HEK293 (cell line): ENCODE measurements around the gene DRAP1.
A peak's percentile ranks its signal among the peaks of the same experiment; 100 is the strongest.

Experiments used
- CTCF ChIA-PET: fragments of 350-600 bp; formaldehyde crosslinking; extraction: SDS; loops from one replicate; lab custom pipeline; 2021; ENCODE audit warnings: antibody characterized with exemption; lab: Yijun Ruan, JAX
- POLR2A ChIA-PET: fragments of 300-600 bp; formaldehyde crosslinking; extraction: SDS; loops from one replicate; lab custom pipeline; 2020; ENCODE audit warnings: antibody characterized with exemption, inconsistent platforms; lab: Yijun Ruan, JAX
- H3K27ac ChIP-seq: fragments of 200-500 bp; sonication (Bioruptor generic); 2 replicates; pipeline ENCODE4 v1.5.1; 2014; ENCODE audit warnings: low read depth, low read length, control low read depth, inconsistent platforms; ENCODE audit errors: extremely low read depth
- H3K36me3 ChIP-seq, 2 experiments: fragments of 200-500 bp in 1 of 2; sonication (Bioruptor generic) in 1 of 2; 1 replicate in 1 of 2; 2 replicates in 1 of 2; pipeline ENCODE4 v1.5.1; 2014 to 2017; ENCODE audit warnings: inconsistent platforms in 2 of 2, low read length in 2 of 2; ENCODE audit not compliant: control insufficient read depth in 2 of 2, insufficient read depth in 1 of 2
- H3K4me1 ChIP-seq: fragments of 200-500 bp; sonication (Bioruptor generic); 2 replicates; pipeline ENCODE4 v1.5.1; 2014; ENCODE audit warnings: mild to moderate bottlenecking, low read length, inconsistent platforms; ENCODE audit not compliant: control insufficient read depth, insufficient read depth
- H3K4me3 ChIP-seq: 2 replicates; pipeline ENCODE4 v1.5.1; 2011; ENCODE audit warnings: low read depth, mild to moderate bottlenecking, control low read depth, low read length, moderate library complexity
- H3K9me3 ChIP-seq: fragments of 200-500 bp; sonication (Bioruptor generic); 2 replicates; pipeline ENCODE4 v1.5.1; 2014; ENCODE audit warnings: low read depth, low read length, inconsistent platforms; ENCODE audit not compliant: control insufficient read depth, insufficient read depth
- GLIS2 ChIP-seq: fragments of 450-650 bp; formaldehyde crosslinking; IDR thresholded peaks from 2 replicates; pipeline ENCODE4 v1.5.1; 2016; ENCODE audit warnings: missing biosample characterization, missing genetic modification characterization
- HOXC10 ChIP-seq: sonication (generic); formaldehyde crosslinking; IDR thresholded peaks from 2 replicates; pipeline ENCODE4 v1.8.1; 2023; ENCODE audit warnings: mild to moderate bottlenecking, missing genetic modification reagents
- KLF8 ChIP-seq: fragments of 450-650 bp; formaldehyde crosslinking; IDR thresholded peaks from 2 replicates; pipeline ENCODE4 v1.5.1; 2016; ENCODE audit warnings: missing biosample characterization, missing genetic modification characterization
- KLF9 ChIP-seq: fragments of 450-650 bp; formaldehyde crosslinking; IDR thresholded peaks from 2 replicates; pipeline ENCODE4 v1.5.1; 2016; ENCODE audit warnings: missing biosample characterization, missing genetic modification characterization, low read depth
- MEIS1 ChIP-seq: sonication (generic); formaldehyde crosslinking; IDR thresholded peaks from 2 replicates; pipeline ENCODE4 v1.8.1; 2022; ENCODE audit warnings: missing genetic modification reagents, mild to moderate bottlenecking, borderline replicate concordance
- MZF1 ChIP-seq: fragments of 450-650 bp; formaldehyde crosslinking; IDR thresholded peaks from 2 replicates; pipeline ENCODE4 v1.5.1; 2017; ENCODE audit warnings: missing biosample characterization, missing genetic modification characterization, borderline replicate concordance
- SETDB1 ChIP-seq: IDR thresholded peaks from one replicate; pipeline ENCODE4 v1.6.1; 2017; ENCODE audit warnings: mild to moderate bottlenecking, low read length, moderate library complexity, mixed read lengths; ENCODE audit not compliant: insufficient read length
- WT1 ChIP-seq: fragments of 450-650 bp; formaldehyde crosslinking; IDR thresholded peaks from 2 replicates; pipeline ENCODE4 v1.5.1; 2016; ENCODE audit warnings: missing biosample characterization, missing genetic modification characterization
- ZBTB17 ChIP-seq: fragments of 450-650 bp; formaldehyde crosslinking; IDR thresholded peaks from 2 replicates; pipeline ENCODE4 v1.5.1; 2016; ENCODE audit warnings: missing biosample characterization, missing genetic modification characterization
- ZBTB48 ChIP-seq: fragments of 450-650 bp; formaldehyde crosslinking; IDR thresholded peaks from 2 replicates; pipeline ENCODE4 v1.5.1; 2016; ENCODE audit warnings: missing biosample characterization, missing genetic modification characterization
- ZBTB7A ChIP-seq: fragments of 450-650 bp; formaldehyde crosslinking; IDR thresholded peaks from 2 replicates; pipeline ENCODE4 v1.5.1; 2016; ENCODE audit warnings: low read depth, missing biosample characterization, missing genetic modification characterization
- ZFP37 ChIP-seq: fragments of 450-650 bp; formaldehyde crosslinking; IDR thresholded peaks from 2 replicates; pipeline ENCODE4 v1.5.1; 2016; ENCODE audit warnings: missing biosample characterization, missing genetic modification characterization
- ZNF169 ChIP-seq: fragments of 450-650 bp; formaldehyde crosslinking; IDR thresholded peaks from 2 replicates; pipeline ENCODE4 v1.5.1; 2016; ENCODE audit warnings: missing biosample characterization, missing genetic modification characterization
- ZNF211 ChIP-seq: fragments of 450-650 bp; formaldehyde crosslinking; IDR thresholded peaks from 2 replicates; pipeline ENCODE4 v1.5.1; 2016; ENCODE audit warnings: low read depth, missing biosample characterization, missing genetic modification characterization
- ZNF214 ChIP-seq: fragments of 450-650 bp; formaldehyde crosslinking; IDR thresholded peaks from 2 replicates; pipeline ENCODE4 v1.5.1; 2017; ENCODE audit warnings: missing biosample characterization, mild to moderate bottlenecking, missing genetic modification characterization, borderline replicate concordance
- ZNF354C ChIP-seq: fragments of 450-650 bp; formaldehyde crosslinking; IDR thresholded peaks from 2 replicates; pipeline ENCODE4 v1.5.1; 2016; ENCODE audit warnings: missing biosample characterization, missing genetic modification characterization, low read depth, borderline replicate concordance
- ZNF514 ChIP-seq: fragments of 450-650 bp; formaldehyde crosslinking; IDR thresholded peaks from 2 replicates; pipeline ENCODE4 v1.5.1; 2016; ENCODE audit warnings: missing biosample characterization, missing genetic modification characterization
- ZNF558 ChIP-seq: fragments of 450-650 bp; formaldehyde crosslinking; IDR thresholded peaks from 2 replicates; pipeline ENCODE4 v1.5.1; 2016; ENCODE audit warnings: missing biosample characterization, missing genetic modification characterization
- ZNF585B ChIP-seq: fragments of 450-650 bp; formaldehyde crosslinking; IDR thresholded peaks from 2 replicates; pipeline ENCODE4 v1.5.1; 2016; ENCODE audit warnings: missing biosample characterization, missing genetic modification characterization
- ZNF768 ChIP-seq: fragments of 450-650 bp; formaldehyde crosslinking; IDR thresholded peaks from 2 replicates; pipeline ENCODE4 v1.5.1; 2018; ENCODE audit warnings: missing biosample characterization, mild to moderate bottlenecking, missing genetic modification characterization
- ZNF777 ChIP-seq: fragments of 450-650 bp; formaldehyde crosslinking; IDR thresholded peaks from 2 replicates; pipeline ENCODE4 v1.5.1; 2017; ENCODE audit warnings: missing biosample characterization, missing genetic modification characterization, borderline replicate concordance
- ZNF792 ChIP-seq: fragments of 450-650 bp; formaldehyde crosslinking; IDR thresholded peaks from 2 replicates; pipeline ENCODE4 v1.5.1; 2016; ENCODE audit warnings: missing biosample characterization, missing genetic modification characterization
- ZSCAN16 ChIP-seq: fragments of 450-650 bp; formaldehyde crosslinking; IDR thresholded peaks from 2 replicates; pipeline ENCODE4 v1.5.1; 2016; ENCODE audit warnings: missing biosample characterization, missing genetic modification characterization
- TF ChIP-seq, protein P1 (sequence below): fragments of 450-650 bp; formaldehyde crosslinking; optimal IDR thresholded peaks from 2 replicates; pipeline ENCODE3; 2016; ENCODE audit warnings: missing biosample characterization, mild to moderate bottlenecking, missing genetic modification characterization
- TF ChIP-seq, protein P2 (sequence below): fragments of 450-650 bp; formaldehyde crosslinking; IDR thresholded peaks from 2 replicates; pipeline ENCODE4 v1.5.1; 2017; ENCODE audit warnings: missing biosample characterization, missing genetic modification characterization
- TF ChIP-seq, protein P3 (sequence below): fragments of 450-650 bp; formaldehyde crosslinking; IDR thresholded peaks from 2 replicates; pipeline ENCODE4 v1.5.1; 2016; ENCODE audit warnings: missing biosample characterization, missing genetic modification characterization
- TF ChIP-seq, protein P4 (sequence below): fragments of 450-650 bp; formaldehyde crosslinking; IDR thresholded peaks from 2 replicates; pipeline ENCODE4 v1.5.1; 2016; ENCODE audit warnings: missing biosample characterization, missing genetic modification characterization

Gene DRAP1

DNA sequence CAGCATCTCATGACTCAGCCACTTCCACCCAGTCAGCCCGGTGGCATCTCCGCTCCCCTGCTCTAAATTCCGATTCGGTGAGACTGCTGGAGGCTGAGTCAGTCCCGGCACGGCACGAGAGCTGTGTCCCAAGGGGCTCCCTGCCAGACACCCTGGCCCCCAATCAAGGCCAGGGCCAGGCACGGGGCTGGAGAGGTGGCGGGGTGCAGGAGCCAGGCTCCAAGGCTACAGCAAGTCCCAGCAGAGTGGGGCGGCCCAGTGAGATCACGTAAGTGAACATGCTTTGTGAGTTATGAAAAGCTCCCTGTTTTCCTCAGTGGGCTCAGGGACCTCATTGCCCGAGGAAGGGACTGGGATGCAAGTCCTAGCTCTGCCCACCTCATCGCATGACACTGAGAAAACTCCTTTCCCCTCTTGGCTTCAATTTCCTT lies 3.4 kb upstream of the DRAP1 start (continued):
- TF ChIP-seq, protein P1, sequence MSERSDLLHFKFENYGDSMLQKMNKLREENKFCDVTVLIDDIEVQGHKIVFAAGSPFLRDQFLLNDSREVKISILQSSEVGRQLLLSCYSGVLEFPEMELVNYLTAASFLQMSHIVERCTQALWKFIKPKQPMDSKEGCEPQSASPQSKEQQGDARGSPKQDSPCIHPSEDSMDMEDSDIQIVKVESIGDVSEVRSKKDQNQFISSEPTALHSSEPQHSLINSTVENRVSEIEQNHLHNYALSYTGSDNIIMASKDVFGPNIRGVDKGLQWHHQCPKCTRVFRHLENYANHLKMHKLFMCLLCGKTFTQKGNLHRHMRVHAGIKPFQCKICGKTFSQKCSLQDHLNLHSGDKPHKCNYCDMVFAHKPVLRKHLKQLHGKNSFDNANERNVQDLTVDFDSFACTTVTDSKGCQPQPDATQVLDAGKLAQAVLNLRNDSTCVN: peak; percentile 29
- TF ChIP-seq KLF9 (tag by site-specific recombination) (no peak), ZNF558 (no peak), ZFP37 (tag by site-specific recombination) (0 out of 2 replicates have a peak, but pooled peaks have one; percentile 45)

DNA sequence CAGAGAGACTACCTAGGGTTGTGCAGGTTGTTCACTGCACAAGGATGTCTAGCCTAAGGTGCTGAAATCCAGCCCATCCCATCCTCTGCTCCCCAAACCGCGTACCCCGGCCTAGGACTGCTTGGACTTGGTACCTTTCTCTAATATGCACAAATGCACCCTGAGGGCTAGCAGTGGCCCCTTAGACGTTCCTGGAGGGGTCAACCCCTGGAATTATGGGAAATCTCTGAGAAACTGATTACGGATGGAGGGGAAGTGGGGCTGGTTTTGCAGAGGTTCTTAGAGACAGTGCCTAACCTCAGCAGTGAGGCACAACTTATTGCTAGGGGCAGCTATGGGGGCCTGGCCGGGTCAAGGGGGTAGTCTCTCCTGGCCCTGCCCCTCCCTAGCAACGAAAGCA lies 2.8 kb upstream of the DRAP1 start:
- Histone ChIP-seq H3K4me3 (no peak overlapping the region), H3K9me3 (no peaks in the 10 kb centered on the region), H3K36me3 (no peaks in the 10 kb centered on the region), H3K4me1 (no peaks in the 10 kb centered on the region; the same call in 1 of the 2 replicates), H3K27ac (no peak overlapping the region)
- POLR2A ChIA-PET: interaction anchor here (1.2 to 2.3 kb wide), 8 partner anchors 15 to 58 kb away, joined by 3 to 19 read pairs (median 6); partner anchors contain the start of genes CCDC85B, CFL1, FIBP and FOSL1
- CTCF ChIA-PET: interaction anchor here (0.7 to 11.8 kb wide), 3 partner anchors 14 to 29 kb away, joined by 3 to 189 read pairs (median 5); partner anchors contain the start of genes CCDC85B and FIBP
- no peak for TF ChIP-seq ZNF214 (tag by site-specific recombination)
- TF ChIP-seq ZNF169 (tag by site-specific recombination): no peak
- TF ChIP-seq ZNF211 (tag by site-specific recombination): no peak
- no peak for TF ChIP-seq ZNF354C (tag by site-specific recombination)
- no peak for TF ChIP-seq HOXC10 (CRISPR knock-in tag)
- TF ChIP-seq SETDB1: no peak
- no peak for TF ChIP-seq ZNF585B (tag by site-specific recombination)
- no peak for TF ChIP-seq ZNF514 (tag by site-specific recombination)
- TF ChIP-seq MEIS1 (CRISPR knock-in tag): no peak
- no peak for TF ChIP-seq GLIS2 (tag by site-specific recombination)
- no peak for TF ChIP-seq ZBTB7A
- no peak for TF ChIP-seq ZBTB48 (tag by site-specific recombination)
- TF ChIP-seq, protein P2, sequence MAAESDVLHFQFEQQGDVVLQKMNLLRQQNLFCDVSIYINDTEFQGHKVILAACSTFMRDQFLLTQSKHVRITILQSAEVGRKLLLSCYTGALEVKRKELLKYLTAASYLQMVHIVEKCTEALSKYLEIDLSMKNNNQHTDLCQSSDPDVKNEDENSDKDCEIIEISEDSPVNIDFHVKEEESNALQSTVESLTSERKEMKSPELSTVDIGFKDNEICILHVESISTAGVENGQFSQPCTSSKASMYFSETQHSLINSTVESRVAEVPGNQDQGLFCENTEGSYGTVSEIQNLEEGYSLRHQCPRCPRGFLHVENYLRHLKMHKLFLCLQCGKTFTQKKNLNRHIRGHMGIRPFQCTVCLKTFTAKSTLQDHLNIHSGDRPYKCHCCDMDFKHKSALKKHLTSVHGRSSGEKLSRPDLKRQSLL (tag by site-specific recombination): no peak

DNA sequence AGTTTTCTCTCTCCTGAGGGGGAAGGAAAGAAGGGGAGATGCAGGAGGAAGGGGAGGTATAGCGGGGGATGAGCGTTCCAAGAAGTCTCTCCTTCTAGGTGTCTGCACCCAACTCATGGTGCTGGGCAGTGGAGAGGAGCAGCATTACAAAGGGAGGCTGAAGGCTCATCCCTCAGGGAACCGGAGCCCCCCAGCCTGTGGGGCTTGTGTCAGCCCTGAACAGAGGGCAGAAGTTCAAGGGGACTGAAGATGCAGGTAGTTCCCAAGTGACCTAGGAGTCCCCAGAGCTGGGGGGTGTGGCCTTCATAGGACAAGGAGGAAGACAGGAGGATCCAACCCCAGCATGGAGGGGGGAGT lies 2.2 kb upstream of the DRAP1 start:
- no peak overlapping the region for H3K4me3 ChIP-seq
- ChIA-PET CTCF (interaction anchor here (0.5 to 1.0 kb wide), 5 partner anchors 26 to 324 kb away, joined by 3 to 6 read pairs (median 3); partner anchors contain the start of gene CCDC85B), POLR2A (no interaction called here)
- no peaks in the 10 kb centered on the region; the same call in 1 of the 2 replicates for H3K4me1 ChIP-seq
- H3K9me3 ChIP-seq: no peaks in the 10 kb centered on the region
- H3K27ac ChIP-seq: no peak overlapping the region
- peaks cover 0 to 4% of the 10 kb centered on the region in 2 experiments; a peak in 1 of 3 replicates for H3K36me3 ChIP-seq
- TF ChIP-seq ZSCAN16 (tag by site-specific recombination) (no peak), KLF8 (tag by site-specific recombination) (no peak), ZNF777 (no peak), WT1 (tag by site-specific recombination) (no peak), ZNF768 (no peak), ZNF792 (tag by site-specific recombination) (no peak), ZBTB17 (tag by site-specific recombination) (no peak), MZF1 (tag by site-specific recombination) (no peak)
- TF ChIP-seq, protein P3, sequence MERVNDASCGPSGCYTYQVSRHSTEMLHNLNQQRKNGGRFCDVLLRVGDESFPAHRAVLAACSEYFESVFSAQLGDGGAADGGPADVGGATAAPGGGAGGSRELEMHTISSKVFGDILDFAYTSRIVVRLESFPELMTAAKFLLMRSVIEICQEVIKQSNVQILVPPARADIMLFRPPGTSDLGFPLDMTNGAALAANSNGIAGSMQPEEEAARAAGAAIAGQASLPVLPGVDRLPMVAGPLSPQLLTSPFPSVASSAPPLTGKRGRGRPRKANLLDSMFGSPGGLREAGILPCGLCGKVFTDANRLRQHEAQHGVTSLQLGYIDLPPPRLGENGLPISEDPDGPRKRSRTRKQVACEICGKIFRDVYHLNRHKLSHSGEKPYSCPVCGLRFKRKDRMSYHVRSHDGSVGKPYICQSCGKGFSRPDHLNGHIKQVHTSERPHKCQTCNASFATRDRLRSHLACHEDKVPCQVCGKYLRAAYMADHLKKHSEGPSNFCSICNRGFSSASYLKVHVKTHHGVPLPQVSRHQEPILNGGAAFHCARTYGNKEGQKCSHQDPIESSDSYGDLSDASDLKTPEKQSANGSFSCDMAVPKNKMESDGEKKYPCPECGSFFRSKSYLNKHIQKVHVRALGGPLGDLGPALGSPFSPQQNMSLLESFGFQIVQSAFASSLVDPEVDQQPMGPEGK (tag by site-specific recombination): no peak
- TF ChIP-seq, protein P4, sequence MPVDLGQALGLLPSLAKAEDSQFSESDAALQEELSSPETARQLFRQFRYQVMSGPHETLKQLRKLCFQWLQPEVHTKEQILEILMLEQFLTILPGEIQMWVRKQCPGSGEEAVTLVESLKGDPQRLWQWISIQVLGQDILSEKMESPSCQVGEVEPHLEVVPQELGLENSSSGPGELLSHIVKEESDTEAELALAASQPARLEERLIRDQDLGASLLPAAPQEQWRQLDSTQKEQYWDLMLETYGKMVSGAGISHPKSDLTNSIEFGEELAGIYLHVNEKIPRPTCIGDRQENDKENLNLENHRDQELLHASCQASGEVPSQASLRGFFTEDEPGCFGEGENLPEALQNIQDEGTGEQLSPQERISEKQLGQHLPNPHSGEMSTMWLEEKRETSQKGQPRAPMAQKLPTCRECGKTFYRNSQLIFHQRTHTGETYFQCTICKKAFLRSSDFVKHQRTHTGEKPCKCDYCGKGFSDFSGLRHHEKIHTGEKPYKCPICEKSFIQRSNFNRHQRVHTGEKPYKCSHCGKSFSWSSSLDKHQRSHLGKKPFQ (tag by site-specific recombination): no peak
